Measurements from ENCODE around the gene NOM1.

Gene NOM1

GRCh38 chr7:157004521-157005455 is 55.3 kb downstream of the NOM1 start:
- DNase-seq = no peak

- no peak for DNase-seq
Measured at GRCh38 chr7:157005456-157006204, 56.1 kb downstream of the NOM1 start.

- no peak for DNase-seq
Measured at GRCh38 chr7:157006205-157006747, 56.8 kb downstream of the NOM1 start.

GRCh38 chr7:157006829-157007469 is 57.4 kb downstream of the NOM1 start:
- no peak for DNase-seq

GRCh38 chr7:157007470-157008066 is 58.1 kb downstream of the NOM1 start:
- DNase-seq = no peak

GRCh38 chr7:157008206-157009169 is 59.0 kb downstream of the NOM1 start:
- no peak for DNase-seq

- no peak for DNase-seq
Measured at GRCh38 chr7:157009170-157009777, 59.8 kb downstream of the NOM1 start.

- DNase-seq = no peak
Measured at GRCh38 chr7:157009778-157010587, 60.5 kb downstream of the NOM1 start.

GRCh38 chr7:157010588-157011332 is 61.2 kb downstream of the NOM1 start, which contains the start of gene MNX1:
MNX1 (minus strand) TSS chr7:157010663; CDS start chr7:157010350, 313 bp downstream.
- peak; percentile 68 for DNase-seq

- DNase-seq = no peak
Measured at GRCh38 chr7:157011333-157012112, 62.0 kb downstream of the NOM1 start.

GRCh38 chr7:157012113-157012547 is 62.6 kb downstream of the NOM1 start:
- DNase-seq = no peak

GRCh38 chr7:157013101-157013500 is 63.6 kb downstream of the NOM1 start:
- no peak for DNase-seq

GRCh38 chr7:157013602-157014549 is 64.4 kb downstream of the NOM1 start:
- DNase-seq = no peak

- DNase-seq = no peak
Measured at GRCh38 chr7:157014635-157015555, 65.4 kb downstream of the NOM1 start.

- no peak for DNase-seq
Measured at GRCh38 chr7:157016024-157016351, 66.5 kb downstream of the NOM1 start.
